Adipose tissue (tissue), 3 donors: ENCODE data around the gene CCDC122. TPM values are rescaled to one million over a fixed set of nuclear protein-coding genes. Genes with fewer than 3 reads are reported as not detected.

Experiments
- H3K27ac ChIP-seq: one replicate; pipeline ENCODE4 v1.5.1; 2013; ENCODE audit warnings: low read depth, low read length
- WGBS, 3 donors: extraction: QIAGEN DNeasy Blood & Tissue Kit; methylation state at CpG; one replicate each; pipeline ENCODE4 v1.1.7; 2013; 5-methylcytosine and 5-hydroxymethylcytosine counted together
- polyA plus RNA-seq, 3 donors: library from polyadenylated mRNA; stranded (reverse); fragments of 200-250 nt; gene quantifications; one replicate each; pipeline ENCODE4 v1.2.3, GENCODE V29; 2013
- donor health status: healthy with polysubstance abuse.
- donor health status: Bipolar disorder and iron deficiency.
- donor health status: healthy.

The CCDC122 gene
- polyA plus RNA-seq, 3 donors = 1.6 to 4.9 (median 2.3) TPM

GRCh38 chr13:43822969-43823368 lies 56.6 kb downstream of the CCDC122 start:
- no peak overlapping the region for H3K27ac ChIP-seq
- WGBS, 3 donors = 31 to 44% (median 41%) methylated on average over 1 of the region's 1 CpG

GRCh38 chr13:43816401-43816889 lies 63.1 kb downstream of the CCDC122 start:
- no peak overlapping the region for H3K27ac ChIP-seq
- WGBS, 3 donors = 77 to 85% (median 83%) methylated on average over 4 of the region's 4 CpGs

GRCh38 chr13:43815204-43815603 lies 64.3 kb downstream of the CCDC122 start:
- H3K27ac ChIP-seq = no peak overlapping the region
- 35 to 59% (median 59%) methylated on average over 2 of the region's 2 CpGs for WGBS, 3 donors

GRCh38 chr13:43808676-43809075 lies 70.9 kb downstream of the CCDC122 start:
- H3K27ac ChIP-seq = no peak overlapping the region

- 86 to 93% (median 89%) methylated on average over 6 of the region's 6 CpGs for WGBS, 3 donors
- no peak overlapping the region for H3K27ac ChIP-seq
Measured at GRCh38 chr13:43805681-43806128, 73.8 kb downstream of the CCDC122 start.

- 48 to 52% (median 51%) methylated on average over 3 of the region's 3 CpGs for WGBS, 3 donors
Measured at GRCh38 chr13:43805071-43805468, 74.5 kb downstream of the CCDC122 start.

GRCh38 chr13:43804461-43805070 lies 75.0 kb downstream of the CCDC122 start:
- no peak overlapping the region for H3K27ac ChIP-seq

More at GRCh38 chr13:43805071-43805468, 74.5 kb downstream of the CCDC122 start:
- no peak overlapping the region for H3K27ac ChIP-seq

GRCh38 chr13:43802511-43802910 lies 77.0 kb downstream of the CCDC122 start:
- no peak overlapping the region for H3K27ac ChIP-seq

More at GRCh38 chr13:43804461-43805070, 75.0 kb downstream of the CCDC122 start:
- WGBS, 3 donors = 17 to 29% (median 25%) methylated on average over 5 of the region's 5 CpGs

- 64 to 96% (median 82%) methylated on average over 3 of the region's 3 CpGs for WGBS, 3 donors
- no peak overlapping the region for H3K27ac ChIP-seq
Measured at GRCh38 chr13:43800828-43801227, 78.7 kb downstream of the CCDC122 start.

- no peak overlapping the region for H3K27ac ChIP-seq
- 61 to 90% (median 82%) methylated on average over 4 of the region's 4 CpGs for WGBS, 3 donors
Measured at GRCh38 chr13:43799191-43799590, 80.3 kb downstream of the CCDC122 start.

GRCh38 chr13:43797869-43798268 lies 81.7 kb downstream of the CCDC122 start:
- 66 to 68% (median 67%) methylated on average over 3 of the region's 3 CpGs for WGBS, 3 donors
- H3K27ac ChIP-seq = no peak overlapping the region

GRCh38 chr13:43797159-43797558 lies 82.4 kb downstream of the CCDC122 start:
- WGBS, 3 donors = 89 to 95% (median 93%) methylated on average over 1 of the region's 1 CpG

GRCh38 chr13:43794416-43794815 lies 85.1 kb downstream of the CCDC122 start:
- no peak overlapping the region for H3K27ac ChIP-seq

More at GRCh38 chr13:43797159-43797558, 82.4 kb downstream of the CCDC122 start:
- no peak overlapping the region for H3K27ac ChIP-seq

- no peak overlapping the region for H3K27ac ChIP-seq
- WGBS, 3 donors = 70 to 83% (median 74%) methylated on average over 3 of the region's 3 CpGs
Measured at GRCh38 chr13:43792076-43792881, 87.3 kb downstream of the CCDC122 start.

GRCh38 chr13:43787997-43788396 lies 91.5 kb downstream of the CCDC122 start:
- WGBS, 3 donors = 51 to 82% (median 60%) methylated on average over 2 of the region's 2 CpGs
- H3K27ac ChIP-seq = no peak overlapping the region

- peak overlapping the region; percentile 29 for H3K27ac ChIP-seq
- WGBS, 3 donors = 17 to 23% (median 21%) methylated on average over 9 of the region's 9 CpGs
Measured at GRCh38 chr13:43787518-43787891, 92.0 kb downstream of the CCDC122 start.

- peak within 1 kb of the TSS; percentile 29 for H3K27ac ChIP-seq
- 0 to 1% (median 0%) methylated on average over 75 to 93 of the region's 93 CpGs for WGBS, 3 donors
Measured at GRCh38 chr13:43786766-43787517, 92.6 kb downstream of the CCDC122 start, which contains the start of gene ENOX1. Gene ENOX1, minus strand, starts transcription at chr13:43786972.

GRCh38 chr13:43786472-43786765 lies 93.1 kb downstream of the CCDC122 start:
- no peak overlapping the region for H3K27ac ChIP-seq
- WGBS, 3 donors = 0 to 1% (median 1%) methylated on average over 23 to 28 of the region's 28 CpGs
